ENCODE measurements around the gene RBM12.

RBM12 gene

DNA sequence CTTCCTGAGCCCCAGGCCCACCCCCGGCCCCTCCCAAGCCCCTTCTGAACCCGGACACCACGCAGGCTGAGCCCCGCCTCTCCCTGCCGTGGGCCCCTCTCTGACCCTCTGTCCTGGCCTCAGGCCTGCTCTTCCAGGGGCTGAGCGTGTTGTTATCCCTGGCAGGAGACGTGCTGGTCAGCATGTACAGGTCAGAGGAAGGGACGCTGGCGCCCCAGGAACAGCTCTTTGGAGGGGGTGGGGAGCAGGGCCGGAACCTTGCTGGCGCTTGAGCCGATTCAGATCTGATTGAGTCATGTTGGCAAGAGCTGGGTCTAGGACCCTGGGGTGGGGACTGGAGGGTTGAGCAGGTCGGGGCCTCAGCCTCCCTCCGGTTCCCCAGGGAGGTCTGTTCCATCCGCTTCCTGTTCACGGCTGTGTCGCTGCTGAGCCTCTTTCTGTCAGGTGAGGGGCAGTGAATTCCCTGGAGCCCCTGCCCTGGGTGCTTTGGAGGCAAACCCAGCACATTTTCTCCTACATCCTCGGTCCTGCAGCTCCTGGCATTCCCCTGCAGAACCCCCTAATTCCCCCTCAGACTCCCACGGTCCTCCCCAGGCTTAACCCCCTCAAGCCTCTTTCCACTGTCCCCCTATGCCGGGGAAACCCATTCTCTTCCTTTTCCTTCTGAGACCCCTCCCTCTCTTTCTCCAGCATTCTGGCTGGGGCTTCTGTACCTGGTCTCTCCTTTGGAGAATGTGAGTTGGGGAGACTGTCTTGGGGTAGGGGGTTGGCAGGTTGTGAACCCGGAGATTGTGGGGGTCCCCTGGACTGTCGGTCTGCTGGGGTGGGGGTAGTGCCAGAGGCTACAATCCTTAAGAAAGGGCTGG, 47.1 kb downstream of the RBM12 start:
- POLR2A ChIA-PET, result no interaction called here
- H3K4me1 ChIP-seq (ENCODE audit: control insufficient read depth, insufficient read depth, low read length), result no peaks in the 10 kb centered on the region
- peaks cover 0 to 12% of the 10 kb centered on the region in 2 experiments; a peak in 1 of 3 replicates for H3K36me3 ChIP-seq (ENCODE audit: control insufficient read depth in 2 of 2, insufficient read depth in 1 of 2, low read length in 2 of 2)
- no peak overlapping the region for H3K4me3 ChIP-seq (ENCODE audit: low read depth, low read length)
- no peak overlapping the region for H3K27ac ChIP-seq (ENCODE audit: extremely low read depth, low read depth, low read length)
- CTCF ChIA-PET, result interaction anchor here (1.5 to 1.6 kb wide), 2 partner anchors 71 to 335 kb away, joined by 3 read pairs; no protein-coding TSS in a partner anchor
- H3K9me3 ChIP-seq (ENCODE audit: control insufficient read depth, insufficient read depth, low read depth, low read length), result no peaks in the 10 kb centered on the region
- TF ChIP-seq ZBTB6 (tag by site-specific recombination; IDR thresholded peaks at IDR 0.05), result peak; percentile 97
- 0 out of 2 replicates have a peak, but pooled peaks have one; percentile 47 for TF ChIP-seq ZFP69B (tag by site-specific recombination; IDR thresholded peaks at IDR 0.05)
- TF ChIP-seq, protein P1, sequence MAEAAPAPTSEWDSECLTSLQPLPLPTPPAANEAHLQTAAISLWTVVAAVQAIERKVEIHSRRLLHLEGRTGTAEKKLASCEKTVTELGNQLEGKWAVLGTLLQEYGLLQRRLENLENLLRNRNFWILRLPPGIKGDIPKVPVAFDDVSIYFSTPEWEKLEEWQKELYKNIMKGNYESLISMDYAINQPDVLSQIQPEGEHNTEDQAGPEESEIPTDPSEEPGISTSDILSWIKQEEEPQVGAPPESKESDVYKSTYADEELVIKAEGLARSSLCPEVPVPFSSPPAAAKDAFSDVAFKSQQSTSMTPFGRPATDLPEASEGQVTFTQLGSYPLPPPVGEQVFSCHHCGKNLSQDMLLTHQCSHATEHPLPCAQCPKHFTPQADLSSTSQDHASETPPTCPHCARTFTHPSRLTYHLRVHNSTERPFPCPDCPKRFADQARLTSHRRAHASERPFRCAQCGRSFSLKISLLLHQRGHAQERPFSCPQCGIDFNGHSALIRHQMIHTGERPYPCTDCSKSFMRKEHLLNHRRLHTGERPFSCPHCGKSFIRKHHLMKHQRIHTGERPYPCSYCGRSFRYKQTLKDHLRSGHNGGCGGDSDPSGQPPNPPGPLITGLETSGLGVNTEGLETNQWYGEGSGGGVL (tag by site-specific recombination; IDR thresholded peaks at IDR 0.05), result peak; percentile 59
- TF ChIP-seq ZNF341 (tag by site-specific recombination; IDR thresholded peaks at IDR 0.05; ENCODE audit: low read depth), result peak; percentile 60
- TF ChIP-seq ZIC2 (tag by site-specific recombination; IDR thresholded peaks at IDR 0.05), result peak; percentile 49
- TF ChIP-seq GLIS2 (tag by site-specific recombination; IDR thresholded peaks at IDR 0.05), result peak; percentile 61
- 0 out of 2 replicates have a peak, but pooled peaks have one; percentile 21 for TF ChIP-seq ZNF600 (tag by site-specific recombination; IDR thresholded peaks at IDR 0.05)
- peak; percentile 66 for TF ChIP-seq SP2 (tag by site-specific recombination; IDR thresholded peaks at IDR 0.05)
- peak; percentile 28; the same call in 1 of the 2 replicates for TF ChIP-seq GLIS1 (tag by site-specific recombination; IDR thresholded peaks at IDR 0.05)
- TF ChIP-seq ZEB2 (tag by site-specific recombination; IDR thresholded peaks at IDR 0.05), result peak; percentile 25; the same call in 1 of the 2 replicates
- TF ChIP-seq ZNF530 (tag by site-specific recombination; IDR thresholded peaks at IDR 0.05; ENCODE audit: low read depth), result no peak
- TF ChIP-seq ZNF10 (tag by site-specific recombination; IDR thresholded peaks at IDR 0.05), result peak; percentile 54; the same call in 1 of the 2 replicates
- TF ChIP-seq ZFP41 (tag by site-specific recombination; IDR thresholded peaks at IDR 0.05; ENCODE audit: borderline replicate concordance), result no peak
- TF ChIP-seq ZBTB20 (tag by site-specific recombination; IDR thresholded peaks at IDR 0.05), result peak; percentile 42; the same call in 1 of the 2 replicates
- TF ChIP-seq ZNF335 (tag by site-specific recombination; conservative IDR thresholded peaks at IDR 0.05), result peak; percentile 20
- 0 out of 2 replicates have a peak, but pooled peaks have one; percentile 12 for TF ChIP-seq CTCF (tag by site-specific recombination; IDR thresholded peaks at IDR 0.05)
- TF ChIP-seq, protein P2, sequence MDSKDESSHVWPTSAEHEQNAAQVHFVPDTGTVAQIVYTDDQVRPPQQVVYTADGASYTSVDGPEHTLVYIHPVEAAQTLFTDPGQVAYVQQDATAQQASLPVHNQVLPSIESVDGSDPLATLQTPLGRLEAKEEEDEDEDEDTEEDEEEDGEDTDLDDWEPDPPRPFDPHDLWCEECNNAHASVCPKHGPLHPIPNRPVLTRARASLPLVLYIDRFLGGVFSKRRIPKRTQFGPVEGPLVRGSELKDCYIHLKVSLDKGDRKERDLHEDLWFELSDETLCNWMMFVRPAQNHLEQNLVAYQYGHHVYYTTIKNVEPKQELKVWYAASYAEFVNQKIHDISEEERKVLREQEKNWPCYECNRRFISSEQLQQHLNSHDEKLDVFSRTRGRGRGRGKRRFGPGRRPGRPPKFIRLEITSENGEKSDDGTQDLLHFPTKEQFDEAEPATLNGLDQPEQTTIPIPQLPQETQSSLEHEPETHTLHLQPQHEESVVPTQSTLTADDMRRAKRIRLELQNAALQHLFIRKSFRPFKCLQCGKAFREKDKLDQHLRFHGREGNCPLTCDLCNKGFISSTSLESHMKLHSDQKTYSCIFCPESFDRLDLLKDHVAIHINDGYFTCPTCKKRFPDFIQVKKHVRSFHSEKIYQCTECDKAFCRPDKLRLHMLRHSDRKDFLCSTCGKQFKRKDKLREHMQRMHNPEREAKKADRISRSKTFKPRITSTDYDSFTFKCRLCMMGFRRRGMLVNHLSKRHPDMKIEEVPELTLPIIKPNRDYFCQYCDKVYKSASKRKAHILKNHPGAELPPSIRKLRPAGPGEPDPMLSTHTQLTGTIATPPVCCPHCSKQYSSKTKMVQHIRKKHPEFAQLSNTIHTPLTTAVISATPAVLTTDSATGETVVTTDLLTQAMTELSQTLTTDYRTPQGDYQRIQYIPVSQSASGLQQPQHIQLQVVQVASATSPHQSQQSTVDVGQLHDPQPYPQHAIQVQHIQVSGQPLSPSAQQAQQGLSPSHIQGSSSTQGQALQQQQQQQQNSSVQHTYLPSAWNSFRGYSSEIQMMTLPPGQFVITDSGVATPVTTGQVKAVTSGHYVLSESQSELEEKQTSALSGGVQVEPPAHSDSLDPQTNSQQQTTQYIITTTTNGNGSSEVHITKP (tag by site-specific recombination; IDR thresholded peaks at IDR 0.05), result peak; percentile 86
- no peak for TF ChIP-seq KLF1 (tag by site-specific recombination; IDR thresholded peaks at IDR 0.05)
- peak; percentile 44; the same call in 1 of the 2 replicates for TF ChIP-seq PATZ1 (tag by site-specific recombination; IDR thresholded peaks at IDR 0.05)
- no peak for TF ChIP-seq ZNF629 (tag by site-specific recombination; IDR thresholded peaks at IDR 0.05)

Data from HEK293 (cell line).